Gastrocnemius medialis (tissue), 4 donors: ENCODE results near the gene ADGRB3.

ENCODE experiments used
- POLR2A ChIP-seq, 2 donors: fragments of 450-650 bp; IDR thresholded peaks; one replicate each; pipeline ENCODE4 v1.6.1; 2017; ENCODE audit warnings: antibody characterized with exemption in 2 of 2, mild to moderate bottlenecking in 2 of 2, moderate library complexity in 2 of 2
- TF ChIP-seq, protein P1 (sequence below), 5 experiments: fragments of 450-650 bp in 3 of 5; fragments of 200-600 bp in 2 of 5; sonication (generic) in 2 of 5; IDR thresholded peaks in 4 of 5; conservative IDR thresholded peaks in 1 of 5; 1 replicate in 4 of 5; 2 replicates in 1 of 5; pipeline ENCODE4 v1.5.1; 2016 to 2019; ENCODE audit warnings: antibody characterized with exemption in 5 of 5, mild to moderate bottlenecking in 3 of 5, moderate library complexity in 3 of 5

GRCh38 chr6:68838571-68838970 lies 203.5 kb downstream of the ADGRB3 start:
- TF ChIP-seq, protein P1, sequence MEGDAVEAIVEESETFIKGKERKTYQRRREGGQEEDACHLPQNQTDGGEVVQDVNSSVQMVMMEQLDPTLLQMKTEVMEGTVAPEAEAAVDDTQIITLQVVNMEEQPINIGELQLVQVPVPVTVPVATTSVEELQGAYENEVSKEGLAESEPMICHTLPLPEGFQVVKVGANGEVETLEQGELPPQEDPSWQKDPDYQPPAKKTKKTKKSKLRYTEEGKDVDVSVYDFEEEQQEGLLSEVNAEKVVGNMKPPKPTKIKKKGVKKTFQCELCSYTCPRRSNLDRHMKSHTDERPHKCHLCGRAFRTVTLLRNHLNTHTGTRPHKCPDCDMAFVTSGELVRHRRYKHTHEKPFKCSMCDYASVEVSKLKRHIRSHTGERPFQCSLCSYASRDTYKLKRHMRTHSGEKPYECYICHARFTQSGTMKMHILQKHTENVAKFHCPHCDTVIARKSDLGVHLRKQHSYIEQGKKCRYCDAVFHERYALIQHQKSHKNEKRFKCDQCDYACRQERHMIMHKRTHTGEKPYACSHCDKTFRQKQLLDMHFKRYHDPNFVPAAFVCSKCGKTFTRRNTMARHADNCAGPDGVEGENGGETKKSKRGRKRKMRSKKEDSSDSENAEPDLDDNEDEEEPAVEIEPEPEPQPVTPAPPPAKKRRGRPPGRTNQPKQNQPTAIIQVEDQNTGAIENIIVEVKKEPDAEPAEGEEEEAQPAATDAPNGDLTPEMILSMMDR (IDR thresholded peaks at IDR 0.05 in 4 of 5, conservative IDR thresholded peaks at IDR 0.05 in 1 of 5): no peak
- TF ChIP-seq POLR2A (IDR thresholded peaks at IDR 0.05): no peak
